GM12878 (cell line): ENCODE measurements around the gene NAV1.

Experiments
- ATF2 ChIP-seq: IDR thresholded peaks from 2 replicates; pipeline ENCODE4 v1.6.1; 2012; ENCODE audit warnings: low read length, inconsistent platforms
- CHD2 ChIP-seq: IDR thresholded peaks from 2 replicates; pipeline ENCODE4 v1.6.1; 2011; ENCODE audit warnings: low read depth, low read length, improper control_type of control experiment, borderline replicate concordance
- CTCF ChIP-seq, 3 experiments: IDR thresholded peaks in 2 of 3; conservative IDR thresholded peaks in 1 of 3; 2 replicates each; pipeline ENCODE4 v1.5.1; 2011; ENCODE audit warnings: low read depth in 3 of 3, low read length in 3 of 3, mild to moderate bottlenecking in 3 of 3, control low read depth in 2 of 3, moderate library complexity in 2 of 3, inconsistent platforms in 1 of 3, mixed read lengths in 1 of 3; ENCODE audit not compliant: control insufficient read depth in 2 of 3, insufficient read depth in 1 of 3; ENCODE audit errors: extremely low read depth in 1 of 3
- EGR1 ChIP-seq, 2 experiments: IDR thresholded peaks; 1 replicate in 1 of 2; 2 replicates in 1 of 2; pipeline ENCODE4 v1.6.1; 2011 to 2012; ENCODE audit warnings: low read depth in 2 of 2, low read length in 2 of 2, borderline replicate concordance in 1 of 2, mild to moderate bottlenecking in 1 of 2, moderate library complexity in 1 of 2
- GABPA ChIP-seq: IDR thresholded peaks from 2 replicates; pipeline ENCODE4 v1.6.1; 2014; ENCODE audit warnings: antibody characterized with exemption, low read depth, mild to moderate bottlenecking, inconsistent platforms
- HDAC2 ChIP-seq: fragments of 200-600 bp; sonication (generic); IDR thresholded peaks from 2 replicates; pipeline ENCODE4 v1.6.1; 2017
- MAX ChIP-seq: IDR thresholded peaks from 2 replicates; pipeline ENCODE4 v1.6.1; 2012; ENCODE audit warnings: low read depth, low read length, improper control_type of control experiment
- MXI1 ChIP-seq: fragments of 150-350 bp; IDR thresholded peaks from 2 replicates; pipeline ENCODE4 v1.6.1; 2011; ENCODE audit warnings: low read depth, mild to moderate bottlenecking, inconsistent platforms, low read length, improper control_type of control experiment
- NR2C2 ChIP-seq: IDR thresholded peaks from 2 replicates; pipeline ENCODE4 v1.6.1; 2011; ENCODE audit warnings: borderline replicate concordance, low read depth; ENCODE audit not compliant: control insufficient read depth, insufficient read length
- POLR2AphosphoS5 ChIP-seq: IDR thresholded peaks from 2 replicates; pipeline ENCODE4 v1.6.1; 2011; ENCODE audit warnings: mild to moderate bottlenecking, low read length, inconsistent platforms
- RAD21 ChIP-seq: IDR thresholded peaks from 2 replicates; pipeline ENCODE4 v1.6.1; 2011; ENCODE audit warnings: mild to moderate bottlenecking, low read depth, low read length, moderate library complexity; ENCODE audit not compliant: insufficient read depth
- RELB ChIP-seq: fragments of 450-650 bp; IDR thresholded peaks from 2 replicates; pipeline ENCODE4 v1.6.1; 2017; ENCODE audit warnings: low read depth, mild to moderate bottlenecking, moderate library complexity
- TAF1 ChIP-seq: IDR thresholded peaks from 2 replicates; pipeline ENCODE4 v1.6.1; 2011; ENCODE audit warnings: mild to moderate bottlenecking, low read depth, low read length, borderline replicate concordance
- TCF7 ChIP-seq: IDR thresholded peaks from 2 replicates; pipeline ENCODE4 v1.6.1; 2014; ENCODE audit warnings: antibody characterized with exemption, borderline replicate concordance

GRCh38 chr1:201528631-201529252, 10.2 kb upstream of the NAV1 start:
- no peak for TF ChIP-seq RELB
- no peak for TF ChIP-seq GABPA
- TF ChIP-seq CHD2: no peak
- no peak for TF ChIP-seq NR2C2
- TF ChIP-seq POLR2AphosphoS5: no peak
- TF ChIP-seq CTCF (IDR thresholded peaks at IDR 0.05 in 2 of 3, conservative IDR thresholded peaks at IDR 0.05 in 1 of 3; ENCODE audit: control insufficient read depth in 2 of 3, extremely low read depth in 1 of 3, insufficient read depth in 1 of 3, low read depth in 3 of 3, low read length in 3 of 3): no peak
- TF ChIP-seq TCF7: no peak
- no peak for TF ChIP-seq HDAC2
- TF ChIP-seq TAF1: no peak
- TF ChIP-seq ATF2: no peak
- no peak for TF ChIP-seq EGR1 (IDR thresholded peaks at IDR 0.05; ENCODE audit: borderline replicate concordance in 1 of 2, low read depth in 2 of 2, low read length in 2 of 2)
- no peak for TF ChIP-seq RAD21
- TF ChIP-seq MAX: no peak
- TF ChIP-seq MXI1: no peak
